ENCODE measurements around the gene CNTN1.
A peak's percentile ranks its signal among the peaks of the same experiment; 100 is the strongest.

Gene CNTN1

DNA sequence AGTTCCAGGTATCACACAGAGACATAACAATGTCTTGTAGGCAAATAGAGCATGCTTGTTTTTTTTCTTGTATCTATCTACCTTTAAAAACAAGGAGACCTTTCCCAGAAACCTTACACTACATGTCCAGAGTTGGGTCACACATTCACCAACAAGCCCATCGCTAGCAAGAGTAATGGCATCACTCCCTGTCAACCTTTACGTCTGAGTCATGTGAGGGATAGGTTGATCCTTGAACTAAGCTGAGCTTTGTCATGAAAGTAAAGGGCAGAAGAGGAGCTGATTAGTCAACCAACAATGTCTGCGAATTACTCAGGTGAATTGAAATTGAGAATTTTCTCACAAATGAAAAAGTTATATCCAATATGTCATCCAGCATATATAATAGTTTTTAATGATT, 219.4 kb downstream of the CNTN1 start:
- Histone ChIP-seq H3K18ac (ENCODE audit: low read length) (no peak overlapping the region), H3K9ac (ENCODE audit: low read length) (no peak overlapping the region), H3K4me3 (ENCODE audit: low read length) (no peak overlapping the region), H4K5ac (ENCODE audit: low read length) (no peak overlapping the region), H3K56ac (ENCODE audit: low read length) (no peak overlapping the region), H2BK15ac (replicated peaks; ENCODE audit: low read depth) (no peak overlapping the region), H3K79me1 (ENCODE audit: low read length) (no peaks in the 10 kb centered on the region), H3K36me3 (ENCODE audit: control insufficient read depth, insufficient read depth, low read length) (no peaks in the 10 kb centered on the region), H3K4me2 (ENCODE audit: low read length) (no peak overlapping the region), H3K27me3 (ENCODE audit: insufficient read depth, low read length, poor library complexity) (no peaks in the 10 kb centered on the region), H2AK5ac (ENCODE audit: low read length) (no peak overlapping the region), H3K79me2 (ENCODE audit: control insufficient read depth, insufficient read depth, low read length) (no peaks in the 10 kb centered on the region), H3K4ac (ENCODE audit: low read depth, low read length) (no peak overlapping the region), H2BK120ac (ENCODE audit: low read depth, low read length) (no peak overlapping the region), H3K23ac (ENCODE audit: low read length) (no peak overlapping the region), H3K4me1 (ENCODE audit: control insufficient read depth, low read depth, low read length) (no peaks in the 10 kb centered on the region), H4K8ac (ENCODE audit: low read depth, low read length) (no peak overlapping the region), H2BK5ac (ENCODE audit: low read length) (no peak overlapping the region), H3K27ac (ENCODE audit: low read depth, low read length) (no peak overlapping the region)
- WGBS (ENCODE audit: extremely low coverage, insufficient coverage, low lambda C conversion rate) = no CpG with 5 or more reads among the region's 3 CpGs
- DNase-seq = no peak

DNA sequence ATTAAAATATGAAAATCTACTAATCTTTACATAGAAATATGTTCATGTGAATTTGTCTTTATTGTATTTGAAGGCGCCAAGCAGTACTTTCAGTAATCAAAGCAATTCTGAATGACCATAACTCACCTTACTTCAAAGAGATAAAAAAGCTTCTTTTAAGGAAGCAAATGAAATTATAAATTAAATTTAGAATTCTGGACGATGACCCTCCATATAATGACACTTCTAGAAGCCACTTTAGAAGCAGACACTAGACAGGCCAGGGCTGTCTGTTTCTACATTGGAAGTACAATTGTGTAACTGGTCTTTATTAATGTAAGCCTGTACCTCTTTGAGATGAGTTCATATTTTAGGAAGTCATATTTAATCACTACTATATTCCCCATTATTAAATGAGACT, 222.9 kb downstream of the CNTN1 start:
- Histone ChIP-seq H3K56ac (ENCODE audit: low read length) (no peak overlapping the region), H3K23ac (ENCODE audit: low read length) (no peak overlapping the region), H3K79me1 (ENCODE audit: low read length) (no peaks in the 10 kb centered on the region), H3K79me2 (ENCODE audit: control insufficient read depth, insufficient read depth, low read length) (no peaks in the 10 kb centered on the region), H2BK15ac (replicated peaks; ENCODE audit: low read depth) (no peak overlapping the region), H3K36me3 (ENCODE audit: control insufficient read depth, insufficient read depth, low read length) (no peaks in the 10 kb centered on the region), H4K5ac (ENCODE audit: low read length) (no peak overlapping the region), H2BK5ac (ENCODE audit: low read length) (no peak overlapping the region), H3K4me1 (ENCODE audit: control insufficient read depth, low read depth, low read length) (no peaks in the 10 kb centered on the region), H3K4me2 (ENCODE audit: low read length) (no peak overlapping the region), H3K9ac (ENCODE audit: low read length) (no peak overlapping the region), H3K4me3 (ENCODE audit: low read length) (no peak overlapping the region), H2AK5ac (ENCODE audit: low read length) (no peak overlapping the region), H4K8ac (ENCODE audit: low read depth, low read length) (no peak overlapping the region), H3K27me3 (ENCODE audit: insufficient read depth, low read length, poor library complexity) (no peaks in the 10 kb centered on the region), H3K18ac (ENCODE audit: low read length) (no peak overlapping the region), H2BK120ac (ENCODE audit: low read depth, low read length) (no peak overlapping the region), H3K4ac (ENCODE audit: low read depth, low read length) (no peak overlapping the region), H3K27ac (ENCODE audit: low read depth, low read length) (no peak overlapping the region)
- WGBS (ENCODE audit: extremely low coverage, insufficient coverage, low lambda C conversion rate) = no CpG with 5 or more reads among the region's 2 CpGs
- no peak for DNase-seq

DNA sequence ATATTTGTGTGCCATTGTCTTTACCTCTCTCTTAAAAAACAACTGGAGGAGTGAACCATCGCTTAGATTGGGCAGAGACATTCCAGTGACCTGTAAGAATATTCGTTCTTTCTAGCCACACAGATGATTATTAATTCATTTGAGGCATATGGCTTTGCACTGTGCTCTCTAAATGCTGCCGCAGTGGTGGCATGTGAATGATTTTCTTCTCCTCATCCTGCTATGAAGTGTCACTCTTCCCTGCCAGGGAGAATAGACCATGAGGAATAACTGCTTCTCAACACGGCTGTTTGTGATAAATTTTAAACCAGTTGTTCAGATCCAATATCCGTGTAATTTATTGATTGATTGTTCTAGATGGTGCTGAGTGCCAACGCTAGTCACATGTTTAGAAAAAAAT, 225.3 kb downstream of the CNTN1 start:
- Histone ChIP-seq H2BK120ac (ENCODE audit: low read depth, low read length) (no peak overlapping the region), H3K23ac (ENCODE audit: low read length) (no peak overlapping the region), H4K8ac (ENCODE audit: low read depth, low read length) (no peak overlapping the region), H2AK5ac (ENCODE audit: low read length) (no peak overlapping the region), H3K18ac (ENCODE audit: low read length) (no peak overlapping the region), H3K4me2 (ENCODE audit: low read length) (no peak overlapping the region), H3K56ac (ENCODE audit: low read length) (no peak overlapping the region), H3K79me2 (ENCODE audit: control insufficient read depth, insufficient read depth, low read length) (no peaks in the 10 kb centered on the region), H3K27me3 (ENCODE audit: insufficient read depth, low read length, poor library complexity) (no peaks in the 10 kb centered on the region), H4K5ac (ENCODE audit: low read length) (no peak overlapping the region), H3K9ac (ENCODE audit: low read length) (no peak overlapping the region), H3K4me3 (ENCODE audit: low read length) (no peak overlapping the region), H3K36me3 (ENCODE audit: control insufficient read depth, insufficient read depth, low read length) (no peaks in the 10 kb centered on the region), H2BK5ac (ENCODE audit: low read length) (no peak overlapping the region), H3K79me1 (ENCODE audit: low read length) (no peaks in the 10 kb centered on the region), H3K4ac (ENCODE audit: low read depth, low read length) (no peak overlapping the region), H3K27ac (ENCODE audit: low read depth, low read length) (no peak overlapping the region), H2BK15ac (replicated peaks; ENCODE audit: low read depth) (no peak overlapping the region), H3K4me1 (ENCODE audit: control insufficient read depth, low read depth, low read length) (no peaks in the 10 kb centered on the region)
- WGBS (ENCODE audit: extremely low coverage, insufficient coverage, low lambda C conversion rate) = no CpG with 5 or more reads among the region's 6 CpGs
- no peak for DNase-seq

GRCh38 chr12:40921563-40922163, 229.4 kb downstream of the CNTN1 start:
- Histone ChIP-seq H4K5ac (ENCODE audit: low read length) (no peak overlapping the region), H3K27ac (ENCODE audit: low read depth, low read length) (no peak overlapping the region)

DNA sequence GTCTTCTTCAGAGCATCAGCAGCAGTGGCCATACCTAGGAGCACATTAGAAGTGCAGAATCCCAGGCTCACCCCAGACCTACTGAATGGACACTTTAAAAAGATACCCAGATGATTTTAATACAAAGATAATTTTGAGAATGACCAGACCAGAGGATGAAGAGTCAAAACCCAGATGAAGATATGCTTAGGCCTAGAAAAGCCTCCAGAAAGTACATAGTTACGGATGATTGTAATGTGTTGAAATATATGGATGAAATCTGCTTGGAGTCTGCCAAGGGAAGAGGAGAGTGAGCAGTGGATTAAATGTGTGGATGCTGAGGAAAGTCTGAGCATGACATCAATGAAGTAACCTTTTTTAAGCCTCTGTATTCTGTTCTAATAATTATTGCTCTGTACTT, 245.7 kb downstream of the CNTN1 start:
- no peak overlapping the region for H2BK15ac ChIP-seq (replicated peaks; ENCODE audit: low read depth)
- H2BK5ac ChIP-seq (ENCODE audit: low read length) = no peak overlapping the region
- no CpG with 5 or more reads among the region's 1 CpG for WGBS (ENCODE audit: extremely low coverage, insufficient coverage, low lambda C conversion rate)
- no peak overlapping the region for H3K18ac ChIP-seq (ENCODE audit: low read length)
- no peaks in the 10 kb centered on the region for H3K4me1 ChIP-seq (ENCODE audit: control insufficient read depth, low read depth, low read length)
- no peak overlapping the region for H3K56ac ChIP-seq (ENCODE audit: low read length)
- no peaks in the 10 kb centered on the region for H3K27me3 ChIP-seq (ENCODE audit: insufficient read depth, low read length, poor library complexity)
- no peak overlapping the region for H3K4me2 ChIP-seq (ENCODE audit: low read length)
- no peak overlapping the region for H4K8ac ChIP-seq (ENCODE audit: low read depth, low read length)
- no peaks in the 10 kb centered on the region for H3K79me2 ChIP-seq (ENCODE audit: control insufficient read depth, insufficient read depth, low read length)
- no peaks in the 10 kb centered on the region for H3K36me3 ChIP-seq (ENCODE audit: control insufficient read depth, insufficient read depth, low read length)
- H2AK5ac ChIP-seq (ENCODE audit: low read length) = no peak overlapping the region
- H3K4me3 ChIP-seq (ENCODE audit: low read length) = no peak overlapping the region
- H3K23ac ChIP-seq (ENCODE audit: low read length) = no peak overlapping the region
- no peak overlapping the region for H3K4ac ChIP-seq (ENCODE audit: low read depth, low read length)
- no peak overlapping the region for H4K5ac ChIP-seq (ENCODE audit: low read length)
- H3K9ac ChIP-seq (ENCODE audit: low read length) = no peak overlapping the region
- DNase-seq = no peak
- no peak overlapping the region for H3K27ac ChIP-seq (ENCODE audit: low read depth, low read length)
- no peaks in the 10 kb centered on the region for H3K79me1 ChIP-seq (ENCODE audit: low read length)
- no peak overlapping the region for H2BK120ac ChIP-seq (ENCODE audit: low read depth, low read length)

More at GRCh38 chr12:40921563-40922163, 229.4 kb downstream of the CNTN1 start:
- H3K79me1 ChIP-seq (ENCODE audit: low read length) = no peaks in the 10 kb centered on the region
- H3K4me3 ChIP-seq (ENCODE audit: low read length) = no peak overlapping the region
- H4K8ac ChIP-seq (ENCODE audit: low read depth, low read length) = no peak overlapping the region
- H3K9ac ChIP-seq (ENCODE audit: low read length) = no peak overlapping the region
- H3K18ac ChIP-seq (ENCODE audit: low read length) = no peak overlapping the region
- DNase-seq = peak; percentile 12
- no peaks in the 10 kb centered on the region for H3K36me3 ChIP-seq (ENCODE audit: control insufficient read depth, insufficient read depth, low read length)
- H2BK120ac ChIP-seq (ENCODE audit: low read depth, low read length) = no peak overlapping the region
- H3K4me1 ChIP-seq (ENCODE audit: control insufficient read depth, low read depth, low read length) = no peaks in the 10 kb centered on the region
- no CpG with 5 or more reads among the region's 2 CpGs for WGBS (ENCODE audit: extremely low coverage, insufficient coverage, low lambda C conversion rate)
- H3K4me2 ChIP-seq (ENCODE audit: low read length) = no peak overlapping the region
- H2BK5ac ChIP-seq (ENCODE audit: low read length) = no peak overlapping the region
- no peak overlapping the region for H3K4ac ChIP-seq (ENCODE audit: low read depth, low read length)
- H3K23ac ChIP-seq (ENCODE audit: low read length) = no peak overlapping the region
- H3K56ac ChIP-seq (ENCODE audit: low read length) = no peak overlapping the region
- no peaks in the 10 kb centered on the region for H3K27me3 ChIP-seq (ENCODE audit: insufficient read depth, low read length, poor library complexity)
- H2AK5ac ChIP-seq (ENCODE audit: low read length) = no peak overlapping the region
- no peaks in the 10 kb centered on the region for H3K79me2 ChIP-seq (ENCODE audit: control insufficient read depth, insufficient read depth, low read length)
- no peak overlapping the region for H2BK15ac ChIP-seq (replicated peaks; ENCODE audit: low read depth)

DNA sequence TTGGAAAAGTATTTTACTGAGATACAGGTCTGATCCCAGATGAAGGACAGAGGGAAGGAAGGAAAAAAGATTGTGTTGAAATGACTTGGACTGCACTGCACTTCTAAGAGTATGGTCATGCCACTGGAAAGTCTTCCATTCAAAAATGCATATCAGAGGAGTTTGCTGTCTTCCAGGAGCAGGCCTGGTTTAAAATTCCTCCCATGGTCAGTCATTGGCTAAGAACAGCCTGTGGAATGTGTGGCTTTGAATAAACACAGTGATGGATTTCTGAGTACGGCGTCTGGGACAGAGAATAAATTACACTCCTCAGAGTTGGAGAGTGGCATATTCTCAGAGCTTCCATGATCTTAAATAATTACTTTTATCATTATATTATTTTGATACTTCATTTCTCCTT, 250.1 kb downstream of the CNTN1 start:
- no peaks in the 10 kb centered on the region for H3K79me1 ChIP-seq (ENCODE audit: low read length)
- no peaks in the 10 kb centered on the region for H3K36me3 ChIP-seq (ENCODE audit: control insufficient read depth, insufficient read depth, low read length)
- no peak overlapping the region for H3K56ac ChIP-seq (ENCODE audit: low read length)
- no peak overlapping the region for H3K4me3 ChIP-seq (ENCODE audit: low read length)
- H4K8ac ChIP-seq (ENCODE audit: low read depth, low read length) = no peak overlapping the region
- no peaks in the 10 kb centered on the region for H3K4me1 ChIP-seq (ENCODE audit: control insufficient read depth, low read depth, low read length)
- H3K4me2 ChIP-seq (ENCODE audit: low read length) = no peak overlapping the region
- no peak overlapping the region for H3K9ac ChIP-seq (ENCODE audit: low read length)
- H2AK5ac ChIP-seq (ENCODE audit: low read length) = no peak overlapping the region
- no peak overlapping the region for H2BK5ac ChIP-seq (ENCODE audit: low read length)
- WGBS (ENCODE audit: extremely low coverage, insufficient coverage, low lambda C conversion rate) = no CpG with 5 or more reads among the region's 2 CpGs
- H3K4ac ChIP-seq (ENCODE audit: low read depth, low read length) = no peak overlapping the region
- DNase-seq = peak; percentile 30
- H3K27me3 ChIP-seq (ENCODE audit: insufficient read depth, low read length, poor library complexity) = no peaks in the 10 kb centered on the region
- H4K5ac ChIP-seq (ENCODE audit: low read length) = no peak overlapping the region
- no peak overlapping the region for H2BK15ac ChIP-seq (replicated peaks; ENCODE audit: low read depth)
- H3K23ac ChIP-seq (ENCODE audit: low read length) = no peak overlapping the region
- no peak overlapping the region for H3K18ac ChIP-seq (ENCODE audit: low read length)
- H3K79me2 ChIP-seq (ENCODE audit: control insufficient read depth, insufficient read depth, low read length) = no peaks in the 10 kb centered on the region
- H2BK120ac ChIP-seq (ENCODE audit: low read depth, low read length) = no peak overlapping the region
- H3K27ac ChIP-seq (ENCODE audit: low read depth, low read length) = no peak overlapping the region
